OCI-LY1 (cell line): ENCODE results near the gene AKT3.

Source experiments
- H2AFZ ChIP-seq: fragments of 200-600 bp; sonication (generic), shearing (Covaris generic); 2 replicates; pipeline ENCODE4 v1.6.0; 2014; ENCODE audit warnings: antibody characterized with exemption, mild to moderate bottlenecking, low read length
- H3F3A ChIP-seq: fragments of 200-600 bp; sonication (generic), shearing (Covaris generic); 2 replicates; pipeline ENCODE4 v1.6.0; 2014; ENCODE audit warnings: mild to moderate bottlenecking, antibody characterized with exemption, low read length, moderate library complexity; ENCODE audit not compliant: insufficient read depth
- H3K27ac ChIP-seq: fragments of 200-600 bp; sonication (generic); 2 replicates; pipeline ENCODE4 v1.5.1; 2014; ENCODE audit warnings: low read length, mixed run types, mild to moderate bottlenecking, low read depth; ENCODE audit not compliant: poor library complexity, severe bottlenecking
- H3K27me3 ChIP-seq: fragments of 200-600 bp; sonication (generic); 2 replicates; pipeline ENCODE4 v1.6.0; 2014; ENCODE audit warnings: antibody characterized with exemption, mild to moderate bottlenecking, low read length, moderate library complexity; ENCODE audit not compliant: insufficient read depth
- H3K36me3 ChIP-seq: fragments of 200-600 bp; sonication (generic); 2 replicates; pipeline ENCODE4 v1.6.1; 2014; ENCODE audit warnings: mild to moderate bottlenecking, antibody characterized with exemption, low read length, moderate library complexity, mixed read lengths; ENCODE audit not compliant: insufficient read depth
- H3K4me1 ChIP-seq: fragments of 200-600 bp; sonication (generic); 2 replicates; pipeline ENCODE4 v1.5.1; 2014; ENCODE audit warnings: mild to moderate bottlenecking, low read length, moderate library complexity; ENCODE audit not compliant: insufficient read depth, severe bottlenecking
- H3K4me2 ChIP-seq: fragments of 200-600 bp; sonication (generic), shearing (Covaris generic); 2 replicates; pipeline ENCODE4 v1.6.1; 2014; ENCODE audit warnings: low read length
- H3K4me3 ChIP-seq: fragments of 200-600 bp; sonication (generic); 2 replicates; pipeline ENCODE4 v1.5.1; 2014; ENCODE audit warnings: low read length, low read depth, mild to moderate bottlenecking, mixed read lengths; ENCODE audit not compliant: poor library complexity, severe bottlenecking
- H3K79me2 ChIP-seq: fragments of 200-600 bp; shearing (Covaris generic); 2 replicates; pipeline ENCODE4 v1.6.1; 2016; ENCODE audit warnings: mixed run types, low read length, mixed read lengths; ENCODE audit not compliant: insufficient read depth
- H3K9ac ChIP-seq: fragments of 200-600 bp; sonication (generic), shearing (Covaris generic); 2 replicates; pipeline ENCODE4 v1.6.1; 2014; ENCODE audit warnings: mild to moderate bottlenecking, low read length, mixed read lengths
- H3K9me2 ChIP-seq: fragments of 200-600 bp; sonication (generic), shearing (Covaris generic); 2 replicates; pipeline ENCODE4 v1.6.1; 2014; ENCODE audit warnings: low read depth, mild to moderate bottlenecking, low read length, mixed read lengths
- H3K9me3 ChIP-seq: fragments of 200-600 bp; shearing (Covaris generic); 2 replicates; pipeline ENCODE4 v1.6.1; 2014; ENCODE audit warnings: low read length, mixed read lengths
- H4K20me1 ChIP-seq: fragments of 200-600 bp; sonication (generic), shearing (Covaris generic); 2 replicates; pipeline ENCODE4 v1.6.0; 2016; ENCODE audit warnings: mild to moderate bottlenecking, low read length; ENCODE audit not compliant: insufficient read depth
- CTCF ChIP-seq: fragments of 200-600 bp; sonication (generic), shearing (Covaris generic); IDR thresholded peaks from 2 replicates; pipeline ENCODE4 v1.5.1; 2017; ENCODE audit warnings: mild to moderate bottlenecking, antibody characterized with exemption, low read length, moderate library complexity, mixed read lengths
- EZH2 ChIP-seq: fragments of 200-600 bp; sonication (generic), shearing (Covaris generic); IDR thresholded peaks from 2 replicates; pipeline ENCODE4 v1.8.0; 2017; ENCODE audit warnings: borderline replicate concordance, mixed run types, mild to moderate bottlenecking, antibody characterized with exemption, low read length, moderate library complexity, mixed read lengths

The AKT3 gene

DNA sequence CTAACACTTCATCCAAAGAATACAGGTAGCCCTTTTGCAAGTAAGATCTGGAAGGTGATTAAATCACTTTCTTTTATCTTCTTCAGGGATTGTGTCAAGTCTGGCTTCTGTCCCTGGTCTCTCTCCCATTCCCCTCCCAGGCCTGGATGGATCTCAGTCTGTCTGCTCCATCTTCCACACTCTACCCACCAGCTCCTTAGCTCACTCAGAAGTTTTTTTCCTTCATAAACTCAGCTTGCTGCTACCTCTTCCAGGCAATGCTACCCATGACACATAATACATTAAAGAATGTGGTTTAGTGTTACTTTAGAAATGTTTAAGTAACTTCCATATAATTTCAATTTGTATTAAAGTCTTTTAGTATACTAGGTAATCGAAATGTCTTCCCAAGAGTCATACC, 133.1 kb downstream of the AKT3 start:
- H3K4me2 ChIP-seq, result no peak overlapping the region
- no peak overlapping the region for H3K9ac ChIP-seq
- H2AFZ ChIP-seq, result no peak overlapping the region
- H3K27me3 ChIP-seq, result no peaks in the 10 kb centered on the region
- no peaks in the 10 kb centered on the region for H3K36me3 ChIP-seq
- no peaks in the 10 kb centered on the region for H3K79me2 ChIP-seq
- H3K9me2 ChIP-seq, result no peaks in the 10 kb centered on the region
- no peak overlapping the region for H3K27ac ChIP-seq
- H3K4me3 ChIP-seq, result no peak overlapping the region
- H3F3A ChIP-seq, result no peaks in the 10 kb centered on the region
- TF ChIP-seq EZH2 (no peak), CTCF (no peak)
- no peaks in the 10 kb centered on the region for H3K9me3 ChIP-seq
- no peaks in the 10 kb centered on the region for H4K20me1 ChIP-seq
- no peaks in the 10 kb centered on the region for H3K4me1 ChIP-seq

DNA sequence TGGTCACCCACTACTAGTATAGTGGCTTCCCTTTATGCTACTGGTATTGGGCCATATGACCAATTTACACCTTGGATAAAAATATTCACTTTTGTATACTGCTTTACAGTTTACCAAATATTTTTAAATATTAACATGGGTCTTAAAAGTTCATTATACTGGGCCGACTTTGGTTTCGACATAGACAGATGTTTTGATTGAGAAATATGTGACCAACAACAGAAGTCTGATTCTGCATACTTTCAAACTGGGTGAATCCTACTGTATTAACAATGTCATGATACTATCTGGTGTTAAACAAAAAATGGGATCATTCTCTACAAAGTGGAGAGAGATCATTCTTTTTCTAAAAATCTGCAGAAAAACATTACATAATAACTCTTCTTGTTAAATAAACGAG, 134.8 kb downstream of the AKT3 start:
- Histone ChIP-seq H3K4me2 (no peak overlapping the region), H4K20me1 (no peaks in the 10 kb centered on the region), H3K4me1 (no peaks in the 10 kb centered on the region), H3K4me3 (no peak overlapping the region), H3K9me3 (no peaks in the 10 kb centered on the region), H3F3A (no peaks in the 10 kb centered on the region), H3K9me2 (no peaks in the 10 kb centered on the region), H2AFZ (no peak overlapping the region), H3K36me3 (no peaks in the 10 kb centered on the region), H3K9ac (no peak overlapping the region), H3K27ac (no peak overlapping the region), H3K27me3 (no peaks in the 10 kb centered on the region), H3K79me2 (no peaks in the 10 kb centered on the region)
- TF ChIP-seq EZH2 (no peak), CTCF (no peak)

DNA sequence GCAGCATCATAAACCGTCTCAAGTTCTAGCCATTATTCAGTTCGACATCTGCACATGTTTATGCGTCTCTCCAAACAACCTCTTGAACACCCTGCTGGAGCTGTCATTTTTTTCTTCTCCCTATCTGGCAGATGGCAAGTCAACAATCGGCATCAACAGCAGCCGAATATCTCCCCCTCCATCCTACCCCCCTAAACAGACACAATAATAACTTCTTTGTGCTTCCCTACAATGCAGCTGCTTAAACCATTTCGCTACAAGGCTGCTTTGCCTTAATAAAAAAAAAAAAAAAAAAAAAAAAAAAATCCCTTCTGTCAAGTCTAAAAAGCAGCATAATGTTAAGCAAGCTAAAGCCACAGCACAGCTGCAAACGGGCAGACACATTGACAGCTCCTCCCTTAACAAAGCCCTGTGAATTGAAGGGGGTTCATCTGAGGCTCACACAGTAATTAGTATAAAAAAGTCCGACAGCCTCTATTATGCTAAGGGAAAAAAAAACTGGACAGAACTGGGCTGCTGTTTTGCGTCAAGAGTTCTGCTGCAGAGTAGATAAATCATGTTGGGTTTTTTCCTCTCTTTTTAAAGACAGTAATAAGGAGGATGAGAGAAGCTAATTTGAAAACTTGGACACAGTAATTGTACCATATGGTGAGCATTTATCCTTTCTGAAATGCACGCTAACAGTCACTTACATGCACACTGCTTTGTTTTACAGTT, 136.4 kb downstream of the AKT3 start:
- Histone ChIP-seq H3K36me3 (no peaks in the 10 kb centered on the region), H2AFZ (no peak overlapping the region)

More for the DNA sequence above, 136.4 kb downstream of the AKT3 start:
- Histone ChIP-seq H4K20me1 (no peaks in the 10 kb centered on the region), H3F3A (no peaks in the 10 kb centered on the region), H3K4me2 (no peak overlapping the region), H3K27me3 (no peaks in the 10 kb centered on the region), H3K9me2 (no peaks in the 10 kb centered on the region), H3K4me3 (no peak overlapping the region), H3K9ac (no peak overlapping the region), H3K79me2 (no peaks in the 10 kb centered on the region), H3K4me1 (no peaks in the 10 kb centered on the region), H3K9me3 (no peaks in the 10 kb centered on the region), H3K27ac (no peak overlapping the region)
- TF ChIP-seq CTCF (no peak), EZH2 (no peak)
